ENCODE results near the gene SLC35A1. TPM values are rescaled to one million over a fixed set of nuclear protein-coding genes. Genes with fewer than 3 reads are reported as not detected.

SLC35A1 gene
- polyA plus RNA-seq, 1 donor from 2014 or later, result 76.1 TPM

GRCh38 chr6:87529221-87529620, 56.4 kb downstream of the SLC35A1 start:
- no peaks in the 10 kb centered on the region for H3K27me3 ChIP-seq (ENCODE audit: insufficient read depth, low read depth, low read length)

GRCh38 chr6:87534377-87535047, 61.7 kb downstream of the SLC35A1 start:
- H3K27ac ChIP-seq (ENCODE audit: low read length), result no peak overlapping the region
- no peak overlapping the region for H2AFZ ChIP-seq (ENCODE audit: low read depth, low read length)
- H3K79me2 ChIP-seq (replicated peaks; ENCODE audit: insufficient read depth, low read length), result no peaks in the 10 kb centered on the region
- H3K9me3 ChIP-seq (ENCODE audit: low read length), result no peaks in the 10 kb centered on the region
- no peaks in the 10 kb centered on the region for H4K20me1 ChIP-seq (ENCODE audit: insufficient read depth)
- H3K9ac ChIP-seq (ENCODE audit: low read length), result no peak overlapping the region
- H3K9me2 ChIP-seq (ENCODE audit: insufficient read depth, low read length), result no peaks in the 10 kb centered on the region
- H3F3A ChIP-seq (ENCODE audit: insufficient read depth, low read length, poor library complexity, severe bottlenecking), result no peaks in the 10 kb centered on the region
- no peaks in the 10 kb centered on the region for H3K36me3 ChIP-seq (ENCODE audit: insufficient read depth, low read length)
- H3K27me3 ChIP-seq (ENCODE audit: insufficient read depth, low read depth, low read length), result no peaks in the 10 kb centered on the region
- H3K4me2 ChIP-seq (ENCODE audit: low read length), result no peak overlapping the region
- H3K4me3 ChIP-seq (ENCODE audit: low read length), result no peak overlapping the region
- TF ChIP-seq EP300 (conservative IDR thresholded peaks at IDR 0.05; ENCODE audit: poor library complexity, severe bottlenecking), result no peak
- TF ChIP-seq EZH2 (IDR thresholded peaks at IDR 0.05; ENCODE audit: borderline replicate concordance, insufficient read depth, low read length, poor library complexity, severe bottlenecking), result no peak
- no peak for TF ChIP-seq SMC3 (conservative IDR thresholded peaks at IDR 0.05; ENCODE audit: poor library complexity)
- TF ChIP-seq TAF1 (IDR thresholded peaks at IDR 0.05; ENCODE audit: low read depth), result no peak
- no peak for TF ChIP-seq RAD21 (conservative IDR thresholded peaks at IDR 0.05)
- no peak for TF ChIP-seq CTCF (IDR thresholded peaks at IDR 0.05; ENCODE audit: poor library complexity, severe bottlenecking)
- TF ChIP-seq MXI1 (conservative IDR thresholded peaks at IDR 0.05; ENCODE audit: poor library complexity, severe bottlenecking), result no peak

More at GRCh38 chr6:87529221-87529620, 56.4 kb downstream of the SLC35A1 start:
- H3F3A ChIP-seq (ENCODE audit: insufficient read depth, low read length, poor library complexity, severe bottlenecking), result no peaks in the 10 kb centered on the region
- H3K79me2 ChIP-seq (replicated peaks; ENCODE audit: insufficient read depth, low read length), result no peaks in the 10 kb centered on the region
- H3K27ac ChIP-seq (ENCODE audit: low read length), result no peak overlapping the region
- H4K20me1 ChIP-seq (ENCODE audit: insufficient read depth), result no peaks in the 10 kb centered on the region
- TF ChIP-seq CTCF (IDR thresholded peaks at IDR 0.05; ENCODE audit: poor library complexity, severe bottlenecking) (no peak), REST (IDR thresholded peaks at IDR 0.05; ENCODE audit: borderline replicate concordance) (no peak), EP300 (conservative IDR thresholded peaks at IDR 0.05; ENCODE audit: poor library complexity, severe bottlenecking) (no peak), RAD21 (conservative IDR thresholded peaks at IDR 0.05) (no peak)
- no peak overlapping the region for H3K4me2 ChIP-seq (ENCODE audit: low read length)
- H3K9ac ChIP-seq (ENCODE audit: low read length), result no peak overlapping the region
- H3K36me3 ChIP-seq (ENCODE audit: insufficient read depth, low read length), result no peaks in the 10 kb centered on the region
- H3K4me3 ChIP-seq (ENCODE audit: low read length), result no peak overlapping the region
- H3K9me3 ChIP-seq (ENCODE audit: low read length), result no peaks in the 10 kb centered on the region
- no peaks in the 10 kb centered on the region for H3K9me2 ChIP-seq (ENCODE audit: insufficient read depth, low read length)
- no peak overlapping the region for H2AFZ ChIP-seq (ENCODE audit: low read depth, low read length)
